Heart right ventricle (tissue), 16 donors: Measurements from ENCODE around the gene DHDDS. TPM values are rescaled to one million over a fixed set of nuclear protein-coding genes. Genes with fewer than 3 reads are reported as not detected.

Source experiments
- ATAC-seq, 8 donors: fragments of 200-7000 bp; cut with Tn5 transposase; one replicate each; pipeline ENCODE4 v1.9.1; 2020; ENCODE audit warnings: mild to moderate bottlenecking in 8 of 8, moderate library complexity in 8 of 8, moderate number of reproducible peaks in 1 of 8
- DNase-seq, 2 donors: peaks; one replicate each; pipeline ENCODE4 v3.0.0-alpha.2; 2020
- H3K27ac ChIP-seq, 10 donors: fragments of 200-600 bp; sonication (generic) in 2 of 10; one replicate each; pipeline versions ENCODE4 v1.5.0 to v1.8.0; 2020 to 2022; ENCODE audit warnings: mild to moderate bottlenecking in 3 of 10
- H3K27me3 ChIP-seq, 7 donors: fragments of 200-600 bp; one replicate each; pipeline ENCODE4 v1.8.0; 2021 to 2022; ENCODE audit warnings: mild to moderate bottlenecking in 2 of 7
- H3K36me3 ChIP-seq, 9 donors: fragments of 200-600 bp; sonication (generic) in 1 of 9; one replicate each; pipeline versions ENCODE4 v1.5.0 to v1.8.0; 2020 to 2022; ENCODE audit warnings: mild to moderate bottlenecking in 2 of 9
- H3K4me1 ChIP-seq, 9 donors: fragments of 200-600 bp; sonication (generic) in 1 of 9; one replicate each; pipeline versions ENCODE4 v1.5.0 to v1.8.0; 2020 to 2022; ENCODE audit warnings: mild to moderate bottlenecking in 4 of 9
- H3K4me3 ChIP-seq, 10 donors: fragments of 200-600 bp; sonication (generic) in 2 of 10; one replicate each; pipeline versions ENCODE4 v1.5.0 to v1.8.0; 2020 to 2022; ENCODE audit warnings: mild to moderate bottlenecking in 7 of 10, moderate library complexity in 2 of 10
- H3K9me3 ChIP-seq, 11 donors: fragments of 200-600 bp in 10 of 11; sonication (generic) in 2 of 11; one replicate each; pipeline versions ENCODE4 v1.5.0 to v1.8.0; 2013 to 2022; ENCODE audit warnings: mild to moderate bottlenecking in 2 of 11, control low read depth in 1 of 11, moderate library complexity in 1 of 11
- WGBS, 2 donors: extraction: QIAGEN DNeasy Blood & Tissue Kit; methylation state at CpG; one replicate each; pipeline ENCODE4 v1.1.7; 2013; ENCODE audit warnings: inconsistent platforms in 1 of 2; 5-methylcytosine and 5-hydroxymethylcytosine counted together
- intact Hi-C, 10 donors: fragments of 100-400 bp; cut with DNase I; formaldehyde crosslinking; loops; one replicate each; pipeline versions ENCODE4 v1.11.1 to v1.14.2; 2022
- polyA plus RNA-seq, 2 donors: library from polyadenylated mRNA; stranded (reverse); fragments of 200-250 nt; gene quantifications; one replicate each; pipeline ENCODE4 v1.2.3, GENCODE V29; 2013
- total RNA-seq, 10 donors: library from RNA; stranded (reverse); fragmentation: NEBNext Ultra II Directional in 3 of 10; extraction: Animal tissue kit (Norgen Biotek cat#: 25700) in 3 of 10; gene quantifications; one replicate each; pipeline versions ENCODE4 v1.2.1 to v1.2.4, GENCODE V29; 2021 to 2023
- TF ChIP-seq, protein P1 (sequence below), 9 donors: fragments of 200-600 bp; sonication (generic) in 2 of 9; IDR thresholded peaks; one replicate each; pipeline versions ENCODE4 v1.5.0 to v1.8.0; 2021 to 2022; ENCODE audit warnings: antibody characterized with exemption in 9 of 9, mild to moderate bottlenecking in 5 of 9, moderate library complexity in 1 of 9
- donor health status: Arrhythmogenic right ventricular cardiomyopathy.
- donor health status: ischemic (EF 13 %, LVEDD 7.1; RV severe dilation, severe dysfunction).
- donor health status: healthy with polysubstance abuse.
- donor health status: DM: no; HTN: yes; CAD: no.
- donor health status: DM: no; HTN: no; CAD: no.
- donor health status: ischemic (EF 25% LVEDD 6.9; RV normal size, moderate dysfunction).
- donor health status: ischemic (EF 25% LVEDD 5.7; RV mildly dilated, moderate dysfunction).
- donor health status: healthy.
- donor health status: DM: yes; HTN: yes; CAD: no.
- donor health status: Ischemic cardiomyopathy.
- donor health status: ischemic (EF 35%, LVEDD 5.7; RV mildly dilated, moderate dysfunction).
- donor health status: nonischemic (EF 11% LVEDD 7.7; RV severe dilation, severe dysfunction).
- donor health status: DM: yes; HTN: yes; CAD: no.
- donor health status: PGD.
- donor health status: ischemic (EF 29% LVEDD 5.4; RV normal size, mild dysfunction).
- donor health status: nonischemic (EF 23%, LVEDD 6.1; RV moderate dilation, normal function).

DHDDS gene
- total and polyA plus RNA-seq, 12 donors: 22.1 to 45.8 (median 31.6) TPM

DNA sequence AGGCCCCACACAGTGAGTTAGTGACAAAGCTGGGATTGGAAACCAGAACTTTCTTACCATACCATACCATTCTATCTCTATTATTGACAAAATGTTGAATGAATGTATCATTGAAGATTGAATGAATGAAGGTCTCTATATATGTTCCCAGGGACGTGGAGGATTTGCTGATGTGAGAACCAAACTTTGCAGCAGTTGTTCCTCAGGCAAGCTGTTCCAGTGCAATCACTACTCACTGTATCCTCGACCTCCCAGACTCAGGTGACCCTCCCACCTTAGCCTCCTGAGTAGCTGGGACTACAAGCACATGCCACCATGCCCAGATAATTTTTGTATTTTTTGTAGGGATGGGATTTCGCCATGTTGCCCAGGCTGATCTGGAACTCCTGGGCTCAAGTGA, 33.1 kb upstream of the DHDDS start:
- Histone ChIP-seq H3K36me3 (no peaks in the 10 kb centered on the region), H3K27me3 (peaks cover 0 to 27% (median 22%) of the 10 kb centered on the region in 7 donors), H3K4me3 (no peak overlapping the region), H3K27ac (no peak overlapping the region), H3K9me3 (no peaks in the 10 kb centered on the region), H3K4me1 (no peaks in the 10 kb centered on the region)
- TF ChIP-seq, protein P1, sequence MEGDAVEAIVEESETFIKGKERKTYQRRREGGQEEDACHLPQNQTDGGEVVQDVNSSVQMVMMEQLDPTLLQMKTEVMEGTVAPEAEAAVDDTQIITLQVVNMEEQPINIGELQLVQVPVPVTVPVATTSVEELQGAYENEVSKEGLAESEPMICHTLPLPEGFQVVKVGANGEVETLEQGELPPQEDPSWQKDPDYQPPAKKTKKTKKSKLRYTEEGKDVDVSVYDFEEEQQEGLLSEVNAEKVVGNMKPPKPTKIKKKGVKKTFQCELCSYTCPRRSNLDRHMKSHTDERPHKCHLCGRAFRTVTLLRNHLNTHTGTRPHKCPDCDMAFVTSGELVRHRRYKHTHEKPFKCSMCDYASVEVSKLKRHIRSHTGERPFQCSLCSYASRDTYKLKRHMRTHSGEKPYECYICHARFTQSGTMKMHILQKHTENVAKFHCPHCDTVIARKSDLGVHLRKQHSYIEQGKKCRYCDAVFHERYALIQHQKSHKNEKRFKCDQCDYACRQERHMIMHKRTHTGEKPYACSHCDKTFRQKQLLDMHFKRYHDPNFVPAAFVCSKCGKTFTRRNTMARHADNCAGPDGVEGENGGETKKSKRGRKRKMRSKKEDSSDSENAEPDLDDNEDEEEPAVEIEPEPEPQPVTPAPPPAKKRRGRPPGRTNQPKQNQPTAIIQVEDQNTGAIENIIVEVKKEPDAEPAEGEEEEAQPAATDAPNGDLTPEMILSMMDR (IDR thresholded peaks at IDR 0.05): no peak
- no peak for ATAC-seq
- intact Hi-C loops: no loop called here
- no peak for DNase-seq
- 80 to 86% methylated on average over 3 of the region's 3 CpGs for WGBS, 2 donors

DNA sequence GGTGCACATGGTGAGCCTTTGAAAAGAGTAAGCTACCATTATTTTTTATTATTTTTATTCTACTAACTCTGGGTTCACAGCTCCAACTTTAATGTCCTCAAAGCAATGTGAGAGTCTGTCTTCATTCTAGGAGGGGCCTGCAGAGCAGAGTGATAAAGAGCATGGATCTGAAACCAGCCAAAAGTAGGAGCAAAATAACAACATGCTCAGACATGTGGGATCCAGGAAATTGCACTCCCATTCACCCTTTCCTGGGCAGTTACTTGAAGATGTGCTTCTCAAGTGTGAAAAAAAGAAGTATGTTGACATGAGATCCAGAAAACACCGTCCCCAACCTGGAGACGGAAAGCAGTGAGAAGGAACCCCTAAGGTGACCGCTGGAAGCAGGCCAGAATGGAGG, 30.2 kb upstream of the DHDDS start:
- no peak overlapping the region for H3K27ac ChIP-seq
- intact Hi-C loops: no loop called here
- ATAC-seq: no peak
- DNase-seq: no peak
- H3K4me3 ChIP-seq: no peak overlapping the region
- H3K4me1 ChIP-seq: no peaks in the 10 kb centered on the region
- H3K27me3 ChIP-seq: peaks cover 0 to 42% (median 27%) of the 10 kb centered on the region in 7 donors
- no peaks in the 10 kb centered on the region for H3K36me3 ChIP-seq
- WGBS, 2 donors: 71 to 79% methylated on average over 3 of the region's 3 CpGs
- no peaks in the 10 kb centered on the region for H3K9me3 ChIP-seq
- TF ChIP-seq, protein P1 (IDR thresholded peaks at IDR 0.05): no peak

DNA sequence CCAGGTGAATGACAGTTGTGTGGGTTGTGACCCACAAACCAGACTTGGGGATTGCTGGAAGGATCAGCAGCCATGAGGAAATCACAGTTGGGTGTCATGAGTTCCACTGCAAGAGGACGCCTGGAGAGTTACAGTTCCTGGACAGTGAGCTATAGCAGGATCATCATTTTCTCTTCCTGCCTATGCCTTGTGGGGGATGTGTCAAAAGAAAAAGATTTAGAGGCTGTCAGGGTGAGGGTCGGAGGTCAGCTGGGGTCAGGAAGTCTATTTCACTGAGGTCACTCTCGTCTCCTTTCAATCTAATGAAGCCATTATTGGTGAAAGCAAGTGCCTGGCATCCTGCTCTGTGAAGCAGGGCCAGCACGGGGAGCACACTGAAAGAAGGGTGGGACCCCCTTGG, 28.5 kb upstream of the DHDDS start:
- TF ChIP-seq, protein P1 (IDR thresholded peaks at IDR 0.05): no peak
- intact Hi-C loops: no loop called here
- H3K4me3 ChIP-seq: no peak overlapping the region
- DNase-seq: no peak
- 29 to 48% methylated on average over 4 of the region's 4 CpGs for WGBS, 2 donors
- H3K27me3 ChIP-seq: peaks cover 0 to 42% (median 33%) of the 10 kb centered on the region in 7 donors
- H3K9me3 ChIP-seq: no peaks in the 10 kb centered on the region
- ATAC-seq: no peak
- peaks cover 0 to under 1% (median 0%) of the 10 kb centered on the region in 9 donors for H3K4me1 ChIP-seq
- H3K27ac ChIP-seq: no peak overlapping the region
- no peaks in the 10 kb centered on the region for H3K36me3 ChIP-seq

GRCh38 chr1:26404641-26405040, 27.5 kb upstream of the DHDDS start:
- Histone ChIP-seq H3K9me3 (no peaks in the 10 kb centered on the region), H3K4me3 (no peak overlapping the region), H3K4me1 (peaks cover 0 to 6% (median 0%) of the 10 kb centered on the region in 9 donors), H3K36me3 (no peaks in the 10 kb centered on the region), H3K27me3 (peaks cover 0 to 48% (median 40%) of the 10 kb centered on the region in 7 donors), H3K27ac (no peak overlapping the region)
- TF ChIP-seq, protein P1 (IDR thresholded peaks at IDR 0.05): no peak
- 78 to 86% methylated on average over 2 of the region's 2 CpGs for WGBS, 2 donors
- no peak for ATAC-seq
- DNase-seq: no peak
- intact Hi-C loops: no loop called here
